ENCODE data around the gene LSM14A.
"Not testable (repeated sequence)": the region's sequence is repeated elsewhere in the genome, so short reads cannot be mapped to it uniquely, and the experiment has no call there.

DNA sequence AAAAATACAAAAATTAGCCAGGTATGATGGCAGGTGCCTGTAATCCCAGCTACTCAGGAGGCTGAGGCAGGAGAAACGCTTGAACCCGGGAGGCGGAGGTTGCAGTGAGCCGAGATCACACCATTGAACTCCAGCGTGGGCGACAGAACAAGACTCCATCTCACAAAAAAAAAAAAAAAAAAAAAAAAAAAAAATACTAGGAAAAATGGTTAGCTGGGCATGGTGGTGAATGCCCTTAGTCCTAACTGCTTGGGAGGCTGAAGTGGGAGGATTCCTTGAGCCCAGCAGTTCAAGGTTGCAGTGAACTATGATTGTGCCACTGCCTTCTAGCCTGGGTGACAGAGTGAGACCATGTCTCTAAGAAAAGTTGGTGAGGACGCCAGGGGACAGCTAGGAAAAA, 33.0 kb downstream of the LSM14A start:
- TF ChIP-seq, protein P1, sequence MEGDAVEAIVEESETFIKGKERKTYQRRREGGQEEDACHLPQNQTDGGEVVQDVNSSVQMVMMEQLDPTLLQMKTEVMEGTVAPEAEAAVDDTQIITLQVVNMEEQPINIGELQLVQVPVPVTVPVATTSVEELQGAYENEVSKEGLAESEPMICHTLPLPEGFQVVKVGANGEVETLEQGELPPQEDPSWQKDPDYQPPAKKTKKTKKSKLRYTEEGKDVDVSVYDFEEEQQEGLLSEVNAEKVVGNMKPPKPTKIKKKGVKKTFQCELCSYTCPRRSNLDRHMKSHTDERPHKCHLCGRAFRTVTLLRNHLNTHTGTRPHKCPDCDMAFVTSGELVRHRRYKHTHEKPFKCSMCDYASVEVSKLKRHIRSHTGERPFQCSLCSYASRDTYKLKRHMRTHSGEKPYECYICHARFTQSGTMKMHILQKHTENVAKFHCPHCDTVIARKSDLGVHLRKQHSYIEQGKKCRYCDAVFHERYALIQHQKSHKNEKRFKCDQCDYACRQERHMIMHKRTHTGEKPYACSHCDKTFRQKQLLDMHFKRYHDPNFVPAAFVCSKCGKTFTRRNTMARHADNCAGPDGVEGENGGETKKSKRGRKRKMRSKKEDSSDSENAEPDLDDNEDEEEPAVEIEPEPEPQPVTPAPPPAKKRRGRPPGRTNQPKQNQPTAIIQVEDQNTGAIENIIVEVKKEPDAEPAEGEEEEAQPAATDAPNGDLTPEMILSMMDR (IDR thresholded peaks at IDR 0.05; ENCODE audit: low read depth, low read length, missing input control) = not testable (repeated sequence)
- TF ChIP-seq RAD21 (IDR thresholded peaks at IDR 0.05); RXRA (IDR thresholded peaks at IDR 0.05); TAF1 (conservative IDR thresholded peaks at IDR 0.05); FOXA1 (IDR thresholded peaks at IDR 0.05); YY1 (IDR thresholded peaks at IDR 0.05): not testable (repeated sequence)
- TF ChIP-seq, protein P2, sequence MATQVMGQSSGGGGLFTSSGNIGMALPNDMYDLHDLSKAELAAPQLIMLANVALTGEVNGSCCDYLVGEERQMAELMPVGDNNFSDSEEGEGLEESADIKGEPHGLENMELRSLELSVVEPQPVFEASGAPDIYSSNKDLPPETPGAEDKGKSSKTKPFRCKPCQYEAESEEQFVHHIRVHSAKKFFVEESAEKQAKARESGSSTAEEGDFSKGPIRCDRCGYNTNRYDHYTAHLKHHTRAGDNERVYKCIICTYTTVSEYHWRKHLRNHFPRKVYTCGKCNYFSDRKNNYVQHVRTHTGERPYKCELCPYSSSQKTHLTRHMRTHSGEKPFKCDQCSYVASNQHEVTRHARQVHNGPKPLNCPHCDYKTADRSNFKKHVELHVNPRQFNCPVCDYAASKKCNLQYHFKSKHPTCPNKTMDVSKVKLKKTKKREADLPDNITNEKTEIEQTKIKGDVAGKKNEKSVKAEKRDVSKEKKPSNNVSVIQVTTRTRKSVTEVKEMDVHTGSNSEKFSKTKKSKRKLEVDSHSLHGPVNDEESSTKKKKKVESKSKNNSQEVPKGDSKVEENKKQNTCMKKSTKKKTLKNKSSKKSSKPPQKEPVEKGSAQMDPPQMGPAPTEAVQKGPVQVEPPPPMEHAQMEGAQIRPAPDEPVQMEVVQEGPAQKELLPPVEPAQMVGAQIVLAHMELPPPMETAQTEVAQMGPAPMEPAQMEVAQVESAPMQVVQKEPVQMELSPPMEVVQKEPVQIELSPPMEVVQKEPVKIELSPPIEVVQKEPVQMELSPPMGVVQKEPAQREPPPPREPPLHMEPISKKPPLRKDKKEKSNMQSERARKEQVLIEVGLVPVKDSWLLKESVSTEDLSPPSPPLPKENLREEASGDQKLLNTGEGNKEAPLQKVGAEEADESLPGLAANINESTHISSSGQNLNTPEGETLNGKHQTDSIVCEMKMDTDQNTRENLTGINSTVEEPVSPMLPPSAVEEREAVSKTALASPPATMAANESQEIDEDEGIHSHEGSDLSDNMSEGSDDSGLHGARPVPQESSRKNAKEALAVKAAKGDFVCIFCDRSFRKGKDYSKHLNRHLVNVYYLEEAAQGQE (IDR thresholded peaks at IDR 0.05) = not testable (repeated sequence)
- TF ChIP-seq, protein P3, sequence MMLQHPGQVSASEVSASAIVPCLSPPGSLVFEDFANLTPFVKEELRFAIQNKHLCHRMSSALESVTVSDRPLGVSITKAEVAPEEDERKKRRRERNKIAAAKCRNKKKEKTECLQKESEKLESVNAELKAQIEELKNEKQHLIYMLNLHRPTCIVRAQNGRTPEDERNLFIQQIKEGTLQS (IDR thresholded peaks at IDR 0.05) = not testable (repeated sequence)
- TF ChIP-seq, protein P4, sequence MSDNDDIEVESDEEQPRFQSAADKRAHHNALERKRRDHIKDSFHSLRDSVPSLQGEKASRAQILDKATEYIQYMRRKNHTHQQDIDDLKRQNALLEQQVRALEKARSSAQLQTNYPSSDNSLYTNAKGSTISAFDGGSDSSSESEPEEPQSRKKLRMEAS (IDR thresholded peaks at IDR 0.05) = not testable (repeated sequence)
